GM20431 (cell line): ENCODE data around the gene LSP1.
"Not testable (repeated sequence)": the region's sequence is repeated elsewhere in the genome, so short reads cannot be mapped to it uniquely, and the experiment has no call there.

Experiments
- in situ Hi-C: fragments of 300-500 bp; cut with MseI, MboI; formaldehyde crosslinking; loops from one replicate; pipeline ENCODE4 v1.15.0; 2020; ENCODE audit warnings: low sequenced_read_pairs; ENCODE audit not compliant: unreplicated experiment

Gene LSP1

GRCh38 chr11:1884303-1884700 is 31.4 kb downstream of the LSP1 start:
- in situ Hi-C loops, result no loop called here

- in situ Hi-C loops, result not testable (repeated sequence)
Observed at GRCh38 chr11:1886551-1886950, 33.7 kb downstream of the LSP1 start.

GRCh38 chr11:1887451-1888346 is 34.8 kb downstream of the LSP1 start:
- in situ Hi-C loops, result no loop called here

- in situ Hi-C loops, result no loop called here
Observed at GRCh38 chr11:1888347-1888753, 35.5 kb downstream of the LSP1 start.

GRCh38 chr11:1888811-1889210 is 35.9 kb downstream of the LSP1 start:
- in situ Hi-C loops, result no loop called here

- in situ Hi-C loops, result no loop called here
Observed at GRCh38 chr11:1889224-1889930, 36.5 kb downstream of the LSP1 start.

- in situ Hi-C loops, result no loop called here
Observed at GRCh38 chr11:1889941-1890855, 37.3 kb downstream of the LSP1 start.

- in situ Hi-C loops, result no loop called here
Observed at GRCh38 chr11:1890856-1891830, 38.3 kb downstream of the LSP1 start.

- in situ Hi-C loops, result no loop called here
Observed at GRCh38 chr11:1891831-1892115, 38.9 kb downstream of the LSP1 start, which contains the start of gene PRR33. TSS of gene PRR33 (minus strand) at chr11:1891895. CDS start at chr11:1890584, 1,311 bp downstream.

- in situ Hi-C loops, result no loop called here
Observed at GRCh38 chr11:1892116-1892515, 39.2 kb downstream of the LSP1 start.

GRCh38 chr11:1892558-1892957 is 39.7 kb downstream of the LSP1 start:
- in situ Hi-C loops, result no loop called here

GRCh38 chr11:1893581-1894359 is 40.9 kb downstream of the LSP1 start:
- in situ Hi-C loops, result no loop called here

GRCh38 chr11:1894759-1895158 is 41.9 kb downstream of the LSP1 start:
- in situ Hi-C loops, result no loop called here

GRCh38 chr11:1896468-1896867 is 43.6 kb downstream of the LSP1 start:
- in situ Hi-C loops, result no loop called here

GRCh38 chr11:1896923-1897322 is 44.0 kb downstream of the LSP1 start:
- in situ Hi-C loops, result no loop called here

GRCh38 chr11:1899090-1899489 is 46.2 kb downstream of the LSP1 start:
- in situ Hi-C loops, result no loop called here

GRCh38 chr11:1899686-1900085 is 46.8 kb downstream of the LSP1 start:
- in situ Hi-C loops, result no loop called here

GRCh38 chr11:1906181-1906580 is 53.3 kb downstream of the LSP1 start:
- in situ Hi-C loops, result no loop called here
